Hepatocyte (in vitro differentiated cells): ENCODE data around the gene UBXN11.

Experiments
- EZH2phosphoT487 ChIP-seq: fragments of 200-600 bp; sonication (generic); IDR thresholded peaks from one replicate; pipeline ENCODE4 v1.6.1; 2018; ENCODE audit warnings: antibody characterized with exemption, mild to moderate bottlenecking, low read depth, moderate library complexity; ENCODE audit not compliant: unreplicated experiment, severe bottlenecking
- TF ChIP-seq, protein P1 (sequence below): fragments of 200-600 bp; sonication (generic); IDR thresholded peaks from 2 replicates; pipeline ENCODE4 v1.5.1; 2016; ENCODE audit warnings: antibody characterized with exemption, mild to moderate bottlenecking; ENCODE audit not compliant: poor library complexity

DNA sequence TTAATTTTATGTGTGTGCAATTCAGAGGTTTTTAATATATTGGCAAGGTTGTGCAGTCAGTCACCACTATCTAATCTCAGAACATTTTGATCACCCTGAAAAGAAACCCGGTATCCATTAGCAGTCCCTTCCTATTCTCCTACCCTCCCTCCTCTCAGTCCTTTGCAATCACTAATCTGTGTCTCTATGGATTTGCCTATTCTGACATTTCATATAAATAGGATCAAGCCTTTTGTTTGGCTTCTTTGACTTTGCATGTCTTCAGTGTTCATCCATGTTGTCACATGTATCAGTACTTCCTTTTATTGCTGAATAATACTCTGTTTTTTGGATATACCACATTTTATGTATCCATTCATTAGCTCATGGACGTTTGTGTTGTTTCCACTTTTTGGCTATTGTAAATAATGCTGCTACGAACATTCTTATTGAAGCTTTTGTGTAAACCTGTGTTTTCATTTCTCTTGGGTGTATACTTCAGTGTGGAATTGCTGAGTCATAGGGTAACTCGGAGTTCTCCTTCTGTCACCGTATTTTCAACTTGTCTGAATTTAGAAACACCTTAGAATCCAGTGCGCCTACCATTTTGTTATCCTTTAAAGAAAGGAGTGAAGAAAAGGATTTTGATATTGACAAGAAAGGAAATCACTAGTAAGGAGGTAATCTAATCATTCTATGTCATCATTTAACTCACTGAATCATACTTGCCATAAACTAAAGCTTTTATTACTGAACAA, 69.0 kb downstream of the UBXN11 start:
- TF ChIP-seq EZH2phosphoT487: no peak
- TF ChIP-seq, protein P1, sequence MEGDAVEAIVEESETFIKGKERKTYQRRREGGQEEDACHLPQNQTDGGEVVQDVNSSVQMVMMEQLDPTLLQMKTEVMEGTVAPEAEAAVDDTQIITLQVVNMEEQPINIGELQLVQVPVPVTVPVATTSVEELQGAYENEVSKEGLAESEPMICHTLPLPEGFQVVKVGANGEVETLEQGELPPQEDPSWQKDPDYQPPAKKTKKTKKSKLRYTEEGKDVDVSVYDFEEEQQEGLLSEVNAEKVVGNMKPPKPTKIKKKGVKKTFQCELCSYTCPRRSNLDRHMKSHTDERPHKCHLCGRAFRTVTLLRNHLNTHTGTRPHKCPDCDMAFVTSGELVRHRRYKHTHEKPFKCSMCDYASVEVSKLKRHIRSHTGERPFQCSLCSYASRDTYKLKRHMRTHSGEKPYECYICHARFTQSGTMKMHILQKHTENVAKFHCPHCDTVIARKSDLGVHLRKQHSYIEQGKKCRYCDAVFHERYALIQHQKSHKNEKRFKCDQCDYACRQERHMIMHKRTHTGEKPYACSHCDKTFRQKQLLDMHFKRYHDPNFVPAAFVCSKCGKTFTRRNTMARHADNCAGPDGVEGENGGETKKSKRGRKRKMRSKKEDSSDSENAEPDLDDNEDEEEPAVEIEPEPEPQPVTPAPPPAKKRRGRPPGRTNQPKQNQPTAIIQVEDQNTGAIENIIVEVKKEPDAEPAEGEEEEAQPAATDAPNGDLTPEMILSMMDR: no peak
